Stomach (tissue), 9 donors: ENCODE measurements around the gene TSPAN16. TPM values are rescaled to one million over a fixed set of nuclear protein-coding genes. Genes with fewer than 3 reads are reported as not detected.
"Not testable (repeated sequence)": the region's sequence is repeated elsewhere in the genome, so short reads cannot be mapped to it uniquely, and the experiment has no call there.

ENCODE experiments used
- DNase-seq, 2 donors: peaks; one replicate each; pipeline versions ENCODE4 v3.0.0 to v3.0.0-alpha.2; 2013 to 2019
- H3K27ac ChIP-seq, 5 donors: fragments of 200-600 bp in 4 of 5; sonication (generic) in 4 of 5; one replicate each; pipeline ENCODE4 v1.5.1; 2013 to 2019; ENCODE audit warnings: mild to moderate bottlenecking in 1 of 5, moderate library complexity in 1 of 5
- H3K27me3 ChIP-seq, 3 donors: fragments of 200-600 bp; sonication (generic); one replicate each; pipeline ENCODE4 v1.5.1; 2017 to 2019; ENCODE audit warnings: mixed run types in 1 of 3
- H3K36me3 ChIP-seq, 4 donors: fragments of 200-600 bp; sonication (generic); 1 replicate in 3 of 4; 2 replicates in 1 of 4; pipeline ENCODE4 v1.5.1; 2016 to 2019
- H3K4me1 ChIP-seq, 4 donors: fragments of 200-600 bp; sonication (generic); one replicate each; pipeline ENCODE4 v1.5.1; 2016 to 2019
- H3K4me3 ChIP-seq, 4 donors: fragments of 200-600 bp; sonication (generic) in 3 of 4; one replicate each; pipeline ENCODE4 v1.5.1; 2016 to 2019; ENCODE audit warnings: mild to moderate bottlenecking in 1 of 4
- H3K9me3 ChIP-seq, 4 donors: fragments of 200-600 bp; sonication (generic); one replicate each; pipeline ENCODE4 v1.5.1; 2016 to 2019
- EP300 ChIP-seq: sonication (generic); formaldehyde crosslinking; IDR thresholded peaks from one replicate; pipeline ENCODE4 v1.6.1; 2017; ENCODE audit warnings: antibody characterized with exemption
- POLR2A ChIP-seq, 4 donors: fragments of 450-650 bp; IDR thresholded peaks; one replicate each; pipeline ENCODE4 v1.6.1; 2016; ENCODE audit warnings: antibody characterized with exemption in 4 of 4, control low read depth in 2 of 4, mild to moderate bottlenecking in 1 of 4, moderate library complexity in 1 of 4
- POLR2AphosphoS5 ChIP-seq, 3 donors: sonication (generic); formaldehyde crosslinking; IDR thresholded peaks; one replicate each; pipeline ENCODE4 v1.6.1; 2016; ENCODE audit warnings: antibody characterized with exemption in 3 of 3
- WGBS, 5 donors: extraction: QIAGEN DNeasy Blood & Tissue Kit in 3 of 5; methylation state at CpG; one replicate each; pipeline versions ENCODE4 v1.1.5 to v1.1.7; 2013 to 2018; 5-methylcytosine and 5-hydroxymethylcytosine counted together
- intact Hi-C: fragments of 100-400 bp; cut with DNase I; formaldehyde crosslinking; loops from one replicate; pipeline ENCODE4 v1.15.1; 2023; ENCODE audit warnings: low total_unique reads
- polyA plus RNA-seq, 3 donors: library from polyadenylated mRNA; stranded (reverse); fragments of 200-250 nt; gene quantifications; one replicate each; pipeline ENCODE4 v1.2.3, GENCODE V29; 2013
- total RNA-seq, 5 donors: library from RNA; depleted of rRNA; stranded (reverse); fragments of >200 nt; gene quantifications; one replicate each; pipeline versions ENCODE4 v1.1.0 to v1.2.3, GENCODE V29; 2014 to 2016
- TF ChIP-seq, protein P1 (sequence below), 7 experiments: fragments of 450-650 bp in 4 of 7; fragments of 200-600 bp in 3 of 7; sonication (generic) in 3 of 7; IDR thresholded peaks; one replicate each; pipeline ENCODE4 v1.5.1; 2016 to 2019; ENCODE audit warnings: antibody characterized with exemption in 7 of 7, control low read depth in 2 of 7, mild to moderate bottlenecking in 1 of 7
- donor health status: healthy with polysubstance abuse.
- donor health status: Bipolar disorder and iron deficiency.
- donor health status: healthy.

The TSPAN16 gene
- total and polyA plus RNA-seq, 8 donors: not detected

GRCh38 chr19:11346104-11346940, 50.4 kb downstream of the TSPAN16 start, which contains the start of the genes CCDC159 and TMEM205:
CCDC159 (plus strand) TSS chr19:11346519; CDS start chr19:11346607, 88 bp downstream.
TMEM205 (minus strand) TSS chr19:11346268; CDS start chr19:11345619, 649 bp downstream.
- WGBS, 5 donors: 0 to 1% (median 0%) methylated on average over 35 to 50 of the region's 50 CpGs
- Histone ChIP-seq H3K27ac (peak within 1 kb of the TSS; percentile 79 to 91 (median 88)), H3K27me3 (no peaks in the 10 kb centered on the region), H3K4me3 (peak within 1 kb of the TSS; percentile 59 to 69 (median 64)), H3K4me1 (peaks cover 30 to 46% (median 40%) of the 10 kb centered on the region in 4 donors), H3K9me3 (peaks cover 0 to 8% (median 0%) of the 10 kb centered on the region in 4 donors), H3K36me3 (peaks cover 0 to 23% (median 11%) of the 10 kb centered on the region in 4 donors)
- intact Hi-C loops: no loop called here
- DNase-seq: peak; percentile 99
- TF ChIP-seq, protein P1, sequence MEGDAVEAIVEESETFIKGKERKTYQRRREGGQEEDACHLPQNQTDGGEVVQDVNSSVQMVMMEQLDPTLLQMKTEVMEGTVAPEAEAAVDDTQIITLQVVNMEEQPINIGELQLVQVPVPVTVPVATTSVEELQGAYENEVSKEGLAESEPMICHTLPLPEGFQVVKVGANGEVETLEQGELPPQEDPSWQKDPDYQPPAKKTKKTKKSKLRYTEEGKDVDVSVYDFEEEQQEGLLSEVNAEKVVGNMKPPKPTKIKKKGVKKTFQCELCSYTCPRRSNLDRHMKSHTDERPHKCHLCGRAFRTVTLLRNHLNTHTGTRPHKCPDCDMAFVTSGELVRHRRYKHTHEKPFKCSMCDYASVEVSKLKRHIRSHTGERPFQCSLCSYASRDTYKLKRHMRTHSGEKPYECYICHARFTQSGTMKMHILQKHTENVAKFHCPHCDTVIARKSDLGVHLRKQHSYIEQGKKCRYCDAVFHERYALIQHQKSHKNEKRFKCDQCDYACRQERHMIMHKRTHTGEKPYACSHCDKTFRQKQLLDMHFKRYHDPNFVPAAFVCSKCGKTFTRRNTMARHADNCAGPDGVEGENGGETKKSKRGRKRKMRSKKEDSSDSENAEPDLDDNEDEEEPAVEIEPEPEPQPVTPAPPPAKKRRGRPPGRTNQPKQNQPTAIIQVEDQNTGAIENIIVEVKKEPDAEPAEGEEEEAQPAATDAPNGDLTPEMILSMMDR (IDR thresholded peaks at IDR 0.05): peak in 1 of 7 experiments; percentile 12
- peak; percentile 23 for TF ChIP-seq EP300
- TF ChIP-seq POLR2AphosphoS5 (IDR thresholded peaks at IDR 0.05): peak; percentile 90 to 93 (median 91)
- TF ChIP-seq POLR2A (IDR thresholded peaks at IDR 0.05): peak in 1 of 4 donors; percentile 24

DNA sequence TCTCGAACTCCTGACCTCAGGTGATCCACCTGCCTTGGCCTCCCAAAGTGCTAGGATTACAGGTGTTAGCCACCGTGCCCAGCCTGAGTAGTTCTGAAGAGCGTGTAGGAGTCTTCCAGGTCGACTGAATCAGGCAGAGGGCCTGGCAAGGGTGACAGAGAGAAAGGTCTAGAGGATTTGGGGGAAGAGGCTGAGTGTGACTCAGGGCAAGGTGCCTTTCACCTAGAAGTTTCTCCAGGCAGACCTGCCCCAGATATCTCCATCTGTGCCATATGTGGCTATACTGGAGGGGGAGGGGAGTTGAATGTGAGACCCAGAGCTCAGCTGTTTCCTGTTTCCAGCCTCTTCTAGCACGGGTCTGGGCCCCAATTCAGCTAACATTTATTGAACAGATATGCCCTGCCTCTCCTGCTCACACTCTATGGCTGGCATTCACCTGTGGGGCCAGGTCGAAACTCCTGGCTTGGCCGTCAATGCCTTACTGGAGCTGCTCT, 51.6 kb downstream of the TSPAN16 start:
- Histone ChIP-seq H3K4me1 (peaks cover 30 to 45% (median 40%) of the 10 kb centered on the region in 4 donors), H3K27me3 (no peaks in the 10 kb centered on the region), H3K9me3 (peaks cover 0 to 8% (median 0%) of the 10 kb centered on the region in 4 donors), H3K36me3 (peaks cover 0 to 11% (median 6%) of the 10 kb centered on the region in 4 donors), H3K4me3 (no peak overlapping the region), H3K27ac (peak overlapping the region in 2 of 5 donors; percentile 88 to 91)
- TF ChIP-seq EP300: no peak
- no peak for TF ChIP-seq POLR2AphosphoS5 (IDR thresholded peaks at IDR 0.05)
- no peak for TF ChIP-seq POLR2A (IDR thresholded peaks at IDR 0.05)
- TF ChIP-seq, protein P1 (IDR thresholded peaks at IDR 0.05): no peak
- no peak for DNase-seq
- intact Hi-C loops: no loop called here
- 72 to 75% (median 73%) methylated on average over 7 of the region's 7 CpGs for WGBS, 5 donors

- H3K9me3 ChIP-seq: peaks cover 0 to 8% (median 0%) of the 10 kb centered on the region in 4 donors
- no peak overlapping the region for H3K4me3 ChIP-seq
- no peak for DNase-seq
- TF ChIP-seq POLR2AphosphoS5 (IDR thresholded peaks at IDR 0.05) (no peak), EP300 (no peak), POLR2A (IDR thresholded peaks at IDR 0.05) (no peak)
- TF ChIP-seq, protein P1 (IDR thresholded peaks at IDR 0.05): no peak
- H3K27ac ChIP-seq: no peak overlapping the region
- intact Hi-C loops: no loop called here
- peaks cover 0 to 6% (median 2%) of the 10 kb centered on the region in 4 donors for H3K36me3 ChIP-seq
- WGBS, 5 donors: 80 to 97% (median 94%) methylated on average over 4 of the region's 4 CpGs
- H3K4me1 ChIP-seq: peaks cover 24 to 30% (median 27%) of the 10 kb centered on the region in 4 donors
- H3K27me3 ChIP-seq: no peaks in the 10 kb centered on the region
Observed at GRCh38 chr19:11349171-11349570, 53.2 kb downstream of the TSPAN16 start.

DNA sequence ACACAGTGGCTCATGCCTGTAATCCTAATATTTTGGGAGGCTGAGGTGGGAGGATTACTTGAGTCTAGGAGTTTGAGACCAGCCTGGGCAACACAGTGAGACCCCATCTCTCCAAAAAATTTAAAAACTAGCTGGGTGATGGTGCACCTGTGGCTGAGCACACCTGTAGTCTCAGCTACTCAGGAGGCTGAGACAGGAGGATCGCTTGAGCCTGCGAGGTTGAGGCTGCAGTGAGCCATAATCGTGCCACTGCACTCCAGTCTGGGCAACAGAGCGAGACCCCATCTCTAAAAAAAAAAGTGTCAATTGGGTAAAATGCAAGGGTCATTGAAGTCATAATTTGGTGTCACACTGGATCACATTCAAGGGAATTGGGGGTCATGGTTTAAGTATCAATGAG, 58.1 kb downstream of the TSPAN16 start:
- peaks cover 12 to 29% (median 22%) of the 10 kb centered on the region in 4 donors for H3K4me1 ChIP-seq
- intact Hi-C loops, H3K27ac ChIP-seq, H3K9me3 ChIP-seq, H3K4me3 ChIP-seq, DNase-seq, H3K27me3 ChIP-seq: not testable (repeated sequence)
- H3K36me3 ChIP-seq: peaks cover 0 to 24% (median 10%) of the 10 kb centered on the region in 4 donors
- WGBS, 5 donors: 90 to 99% (median 98%) methylated on average over 4 of the region's 4 CpGs
